ENCODE measurements around the gene SGMS2.
"Not testable (repeated sequence)": the region's sequence is repeated elsewhere in the genome, so short reads cannot be mapped to it uniquely, and the experiment has no call there.

The SGMS2 gene

DNA sequence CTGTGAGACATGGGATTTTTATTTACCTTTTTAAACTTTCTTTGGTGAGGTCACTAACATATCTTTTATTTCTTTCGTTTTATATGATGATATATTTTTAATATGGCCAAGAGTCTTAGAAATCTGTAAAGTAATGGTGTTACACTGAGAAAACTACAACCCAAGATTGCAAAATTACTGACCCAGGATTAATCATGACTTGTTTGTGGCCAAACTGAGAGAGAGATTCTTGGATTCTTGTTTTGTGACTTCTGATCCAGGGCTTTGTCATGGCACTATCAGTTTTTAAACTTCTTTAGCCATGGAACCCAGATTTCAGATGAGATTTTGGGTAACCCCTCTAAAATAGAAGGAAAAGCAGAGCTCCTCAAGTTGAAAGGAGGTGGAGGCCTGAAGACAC, 42.0 kb downstream of the SGMS2 start:
- no peak for DNase-seq (ENCODE audit: low read depth in 3 of 3)

DNA sequence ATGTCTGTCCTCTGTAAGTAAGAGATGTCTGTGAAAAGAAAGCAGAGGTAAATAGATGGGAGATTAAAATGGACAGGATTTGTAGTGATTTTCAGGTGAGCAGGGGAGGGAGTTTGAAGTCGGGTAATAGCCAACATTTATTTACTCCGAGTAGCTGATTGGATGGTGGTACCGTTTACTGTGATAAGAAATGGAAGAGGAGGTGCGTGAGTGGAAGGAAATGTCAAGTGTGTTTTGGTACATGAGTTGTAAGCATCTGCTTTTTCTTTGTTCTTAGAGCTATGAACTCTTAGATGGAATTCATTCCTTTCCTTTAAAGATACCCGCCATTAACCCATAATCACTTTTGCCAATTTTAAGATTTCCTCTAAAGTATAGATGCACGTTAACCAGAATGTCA, 45.5 kb downstream of the SGMS2 start:
- no peak for DNase-seq (ENCODE audit: low read depth in 3 of 3)

DNA sequence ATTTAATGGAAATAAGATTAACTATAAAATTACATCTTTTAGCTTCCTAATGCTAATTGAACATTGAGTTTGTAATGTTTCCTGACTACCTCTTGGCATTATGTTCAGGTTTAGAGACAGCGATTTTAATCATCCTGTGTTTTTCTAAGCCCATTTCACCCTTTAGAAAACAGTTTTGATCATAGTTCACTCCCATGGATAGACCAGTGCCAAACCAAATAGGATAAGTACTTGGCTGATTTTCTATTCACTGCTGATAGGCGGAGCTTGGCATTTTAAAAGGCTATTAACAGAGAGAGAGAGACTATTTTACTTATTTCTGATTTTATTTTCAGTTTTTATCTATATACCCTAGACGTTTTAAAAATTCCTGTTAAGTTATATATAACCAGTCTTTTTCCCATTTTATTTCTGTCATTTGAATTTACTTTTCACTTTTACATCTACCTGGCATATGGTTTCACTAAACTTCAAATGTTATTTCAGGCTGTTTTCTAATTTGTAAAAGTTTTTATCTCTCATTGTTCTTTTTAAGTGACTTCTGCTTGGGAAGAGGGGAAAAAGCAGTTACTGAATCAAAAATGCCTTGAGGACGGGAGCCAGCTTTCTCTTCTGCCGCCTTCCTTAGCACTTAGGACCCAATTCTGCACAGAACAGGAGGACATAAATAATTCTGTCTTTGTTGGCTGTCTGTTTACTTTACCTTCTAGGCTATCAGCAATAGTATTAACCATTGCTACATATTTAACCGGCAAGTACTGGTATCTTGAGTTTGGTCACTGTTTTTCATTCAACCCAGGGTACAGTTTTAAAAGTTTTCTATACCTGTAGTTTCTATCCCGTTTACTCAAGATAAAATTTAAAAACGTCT, 46.4 kb downstream of the SGMS2 start:
- DNase-seq (ENCODE audit: low read depth in 3 of 3), result no peak

DNA sequence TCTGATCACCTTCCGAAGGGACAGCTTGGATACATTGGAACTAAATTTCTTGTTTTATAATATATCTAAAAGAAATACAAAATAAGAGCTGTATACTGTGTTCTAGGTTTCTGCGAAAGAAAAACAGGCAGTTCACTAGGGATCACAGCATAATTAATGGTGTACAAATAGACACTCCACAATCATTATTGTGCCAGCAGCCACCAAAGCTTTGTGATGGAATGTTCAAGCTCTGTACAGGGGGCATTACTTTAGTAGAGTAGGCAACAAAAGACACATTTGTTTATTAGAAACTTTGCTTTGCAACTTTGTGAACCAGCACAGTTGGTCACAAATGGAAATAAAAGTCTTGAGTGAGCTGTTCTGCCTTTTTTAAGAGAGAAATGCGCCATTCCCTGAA, 49.3 kb downstream of the SGMS2 start:
- DNase-seq (ENCODE audit: low read depth in 3 of 3), result no peak

DNA sequence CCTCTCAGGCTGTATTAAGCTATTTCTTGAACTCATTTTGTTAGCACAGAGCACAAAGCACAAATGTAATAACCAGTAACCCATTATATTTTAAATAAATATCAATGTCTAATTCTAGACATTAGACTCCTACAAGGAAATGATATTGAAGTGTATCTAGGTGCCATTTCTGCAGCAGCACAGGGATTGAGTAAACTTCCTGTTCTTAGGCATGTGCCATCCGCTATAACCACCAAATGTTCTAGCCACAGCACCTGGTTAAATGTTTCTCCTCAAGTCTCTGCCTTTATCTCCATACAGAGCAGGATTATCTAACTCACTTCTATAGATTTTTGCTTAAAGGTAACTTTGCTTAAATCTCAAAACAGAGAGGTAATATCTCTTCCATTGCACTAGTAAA, 51.4 kb downstream of the SGMS2 start:
- DNase-seq (ENCODE audit: low read depth in 3 of 3), result no peak

DNA sequence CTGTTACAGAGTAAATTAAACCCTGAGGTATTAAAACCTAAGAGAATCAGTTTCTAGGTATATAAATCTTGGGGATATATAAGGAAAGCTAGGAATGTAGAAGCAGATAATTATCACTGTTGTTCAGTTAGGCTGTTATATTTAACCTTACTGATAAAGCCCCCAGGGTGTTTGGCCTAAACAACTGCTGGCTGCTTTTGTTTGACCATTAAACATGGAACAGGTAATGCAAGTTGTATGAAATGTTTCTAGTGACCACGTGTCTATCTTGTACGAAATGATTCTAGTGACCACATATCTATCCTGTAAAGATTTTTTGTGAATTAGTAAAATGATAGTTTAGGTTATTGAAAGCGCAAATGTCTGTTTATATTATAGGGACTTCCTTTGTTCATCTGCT, 52.6 kb downstream of the SGMS2 start:
- no peak for DNase-seq (ENCODE audit: low read depth in 3 of 3)

DNA sequence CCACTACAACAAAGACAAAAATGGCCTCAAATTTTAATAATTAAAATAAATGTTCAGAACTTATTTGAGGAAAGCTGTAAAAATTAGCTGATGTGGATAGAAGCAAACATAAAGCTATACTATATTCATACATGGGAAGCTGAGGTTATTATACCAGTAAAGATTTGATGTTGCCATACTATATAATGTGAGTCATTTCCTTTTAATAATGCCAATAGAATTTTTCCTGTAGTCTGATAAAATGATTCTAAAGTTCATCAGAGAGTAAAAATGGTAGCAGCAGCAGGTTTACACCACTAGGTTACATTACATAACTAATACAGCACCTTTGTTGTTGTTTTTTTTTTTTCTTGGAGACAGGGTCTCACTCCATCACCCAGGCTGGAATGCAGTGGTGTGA, 61.1 kb downstream of the SGMS2 start:
- DNase-seq (ENCODE audit: low read depth in 3 of 3), result no peak

DNA sequence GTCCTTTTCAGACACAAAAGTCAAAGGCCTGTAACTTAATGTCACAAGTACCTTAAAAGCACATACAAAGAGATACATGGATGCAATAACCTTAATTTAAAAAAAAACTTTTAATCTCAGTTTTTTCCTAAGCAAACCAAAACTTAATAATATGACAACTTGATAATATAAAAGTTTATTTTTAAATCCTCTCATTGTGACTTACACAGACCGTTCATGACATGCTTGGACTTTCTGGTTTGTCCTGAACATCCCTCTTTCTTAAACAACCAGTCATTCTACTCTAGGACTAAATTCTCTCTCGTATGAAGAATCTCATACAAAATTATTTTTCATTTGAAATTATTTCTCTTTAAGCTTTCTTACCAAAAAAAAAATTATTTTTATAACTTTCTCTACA, 63.5 kb downstream of the SGMS2 start:
- DNase-seq (ENCODE audit: low read depth in 3 of 3), result no peak

DNA sequence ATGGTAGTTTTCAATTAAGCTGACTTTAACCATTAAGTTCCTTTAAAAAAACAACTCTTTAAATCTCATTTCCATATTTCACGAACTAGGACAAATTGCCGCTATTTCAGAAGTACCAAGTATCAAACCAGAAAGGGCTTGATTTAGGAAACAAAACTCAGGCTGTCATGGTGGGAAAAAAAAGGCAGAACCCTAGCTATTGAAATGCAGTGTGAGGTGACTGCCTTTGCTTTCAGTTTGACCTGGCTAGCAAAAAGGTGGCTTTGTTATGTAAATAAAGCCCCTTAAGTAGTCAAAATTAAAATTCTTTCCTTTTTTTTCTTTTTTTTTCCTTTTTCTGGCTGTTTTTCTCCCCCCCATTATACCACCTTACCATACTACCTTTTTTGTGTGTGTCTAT, 66.0 kb downstream of the SGMS2 start:
- DNase-seq (ENCODE audit: low read depth in 3 of 3), result no peak

DNA sequence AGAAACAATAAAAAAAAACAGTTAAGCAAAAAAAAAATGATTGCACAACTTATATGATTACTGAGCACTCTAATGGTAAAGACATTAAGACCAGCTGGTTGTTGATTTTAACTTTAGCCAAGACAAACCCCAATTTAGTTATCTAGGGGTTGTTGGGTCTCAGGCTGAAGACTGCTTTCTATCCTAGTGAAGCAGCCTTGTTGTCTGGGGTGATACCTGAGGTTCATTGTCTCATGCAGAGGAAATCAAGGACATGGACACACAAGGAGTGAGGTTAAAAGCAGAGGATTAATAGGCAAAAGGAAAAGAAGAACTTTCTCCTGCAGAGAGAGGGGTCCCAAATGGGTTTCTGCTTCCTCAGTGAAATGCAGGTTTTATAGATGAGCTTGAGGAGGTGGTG, 66.6 kb downstream of the SGMS2 start:
- no peak for DNase-seq (ENCODE audit: low read depth in 3 of 3)

DNA sequence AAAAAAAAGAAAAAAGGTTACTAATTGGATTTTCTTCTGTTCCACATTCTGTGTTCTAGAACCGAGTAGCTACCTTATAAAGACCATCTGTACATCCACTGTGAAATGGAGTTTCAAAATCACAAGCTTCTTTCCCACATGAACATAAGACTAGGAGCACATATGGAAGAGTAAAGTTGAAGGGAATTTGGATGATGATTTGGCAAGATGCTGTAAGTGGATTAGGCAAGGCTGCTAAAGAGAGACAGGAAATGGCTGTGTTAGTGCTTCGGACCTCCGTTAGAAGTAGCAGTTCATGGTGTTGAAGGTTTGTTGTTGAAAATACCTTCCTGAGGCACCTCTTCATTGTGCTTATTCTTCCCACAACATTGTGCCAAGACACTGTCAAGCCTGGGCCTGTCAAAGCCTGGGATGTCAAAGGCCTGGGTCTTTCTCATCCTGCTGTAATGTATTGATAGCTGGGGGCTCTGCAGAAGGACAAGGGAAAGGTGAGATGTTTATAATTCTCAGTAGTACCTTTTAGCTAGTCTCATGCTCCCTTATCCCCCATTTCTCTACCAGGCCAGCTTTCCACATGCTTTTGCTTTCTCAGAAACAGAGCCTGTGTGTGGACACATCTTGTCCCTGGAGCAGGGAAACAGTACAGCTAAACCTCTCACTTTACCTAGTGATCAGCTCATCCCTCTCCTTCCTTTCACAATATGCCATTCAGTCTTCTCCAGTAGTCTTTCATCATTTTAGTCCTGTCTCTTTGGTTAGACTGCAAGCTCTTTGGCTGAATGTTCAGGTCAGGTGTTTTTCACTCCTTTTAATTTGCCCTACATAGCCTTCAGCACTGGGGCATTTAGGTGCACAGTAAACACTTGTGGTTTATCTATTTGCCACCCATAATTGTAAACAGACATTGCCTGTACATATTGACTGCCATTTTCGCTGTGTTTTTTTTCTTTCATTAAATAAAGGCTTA, 68.7 kb downstream of the SGMS2 start:
- DNase-seq (ENCODE audit: low read depth in 3 of 3), result no peak

DNA sequence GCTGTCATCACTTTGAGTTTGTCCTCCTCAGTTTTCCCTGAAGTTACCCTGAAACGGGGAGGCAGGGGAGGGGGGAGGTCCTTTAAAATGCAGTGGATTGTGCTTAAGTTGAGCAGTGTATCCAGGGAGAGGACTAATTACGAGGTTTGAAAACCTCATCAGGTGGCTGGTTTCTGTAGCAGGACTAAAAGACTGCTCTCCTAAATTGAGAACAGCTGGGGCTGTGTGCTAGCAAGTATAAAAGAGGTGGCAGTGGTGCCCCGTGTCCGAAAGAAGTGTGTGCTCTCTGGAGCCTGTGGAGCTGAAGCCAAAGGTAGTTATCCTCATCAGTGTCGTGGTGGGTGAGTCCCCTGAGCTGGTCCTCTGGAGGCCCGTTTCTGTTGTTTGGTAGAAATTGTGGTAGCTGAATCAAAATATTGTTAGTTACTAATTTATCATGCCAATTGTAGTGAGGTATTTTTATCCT, 69.4 kb downstream of the SGMS2 start:
- no peak for DNase-seq (ENCODE audit: low read depth in 3 of 3)

DNA sequence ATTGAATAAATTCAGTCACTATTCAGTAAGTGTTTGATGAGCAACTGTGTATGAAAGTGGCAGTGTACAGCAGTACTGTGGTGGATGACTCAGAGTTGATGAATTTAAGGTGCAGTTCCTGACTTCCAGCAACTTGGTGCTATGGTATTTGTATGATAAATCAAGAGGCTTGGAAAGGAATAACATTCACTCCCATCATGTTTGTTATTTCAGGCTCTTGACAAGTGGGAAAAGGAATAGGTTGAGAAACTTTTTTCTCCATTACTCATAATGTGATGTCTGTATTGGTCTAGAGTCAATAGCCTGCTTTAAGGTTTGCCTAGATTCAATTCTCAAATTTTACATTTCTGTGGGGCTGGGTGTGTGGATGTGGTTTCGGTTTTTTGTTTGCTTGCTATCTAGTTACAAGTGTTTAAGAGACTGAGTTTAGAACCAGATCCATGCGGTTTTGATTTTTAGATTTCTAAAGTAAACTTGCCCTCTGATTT, 71.5 kb downstream of the SGMS2 start:
- DNase-seq (ENCODE audit: low read depth in 3 of 3), result no peak

DNA sequence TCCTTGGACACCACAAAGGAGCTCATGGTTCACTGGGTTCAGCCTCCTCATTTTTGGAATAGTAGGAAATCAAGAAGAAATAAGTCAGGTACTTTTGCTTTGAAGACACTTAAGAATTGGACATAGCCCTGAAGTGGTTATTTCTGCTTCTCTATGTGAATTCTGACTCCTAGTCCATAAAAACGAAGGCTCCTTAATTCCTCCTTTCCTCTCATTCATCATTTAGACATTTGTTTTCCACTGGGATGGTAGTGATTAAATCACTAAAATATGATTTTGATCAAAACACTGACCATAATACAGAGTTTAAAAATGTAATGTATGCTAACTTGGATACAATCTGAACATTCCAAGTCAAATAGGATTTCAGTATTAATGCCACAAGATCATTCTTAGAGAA, 71.9 kb downstream of the SGMS2 start:
- DNase-seq (ENCODE audit: low read depth in 3 of 3), result no peak

DNA sequence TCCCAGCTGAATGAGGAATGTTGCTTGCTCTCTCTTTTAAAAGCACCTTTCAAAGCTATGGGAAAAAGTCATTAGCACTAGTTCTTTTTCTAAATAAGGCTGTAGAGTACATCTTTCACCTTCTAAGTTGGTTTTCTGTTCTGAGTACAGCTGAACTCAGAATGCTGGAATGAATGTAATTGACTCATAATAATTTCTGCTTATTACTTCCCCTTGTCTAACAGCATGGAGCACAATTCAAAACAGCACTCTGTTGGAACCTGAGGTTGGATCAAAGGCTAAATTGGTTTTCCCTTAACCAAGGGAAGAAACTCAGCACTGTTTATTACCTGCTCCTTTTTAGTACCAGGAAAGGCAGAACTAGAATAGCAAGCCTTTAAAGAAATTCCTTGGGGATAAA, 73.1 kb downstream of the SGMS2 start:
- no peak for DNase-seq (ENCODE audit: low read depth in 3 of 3)

DNA sequence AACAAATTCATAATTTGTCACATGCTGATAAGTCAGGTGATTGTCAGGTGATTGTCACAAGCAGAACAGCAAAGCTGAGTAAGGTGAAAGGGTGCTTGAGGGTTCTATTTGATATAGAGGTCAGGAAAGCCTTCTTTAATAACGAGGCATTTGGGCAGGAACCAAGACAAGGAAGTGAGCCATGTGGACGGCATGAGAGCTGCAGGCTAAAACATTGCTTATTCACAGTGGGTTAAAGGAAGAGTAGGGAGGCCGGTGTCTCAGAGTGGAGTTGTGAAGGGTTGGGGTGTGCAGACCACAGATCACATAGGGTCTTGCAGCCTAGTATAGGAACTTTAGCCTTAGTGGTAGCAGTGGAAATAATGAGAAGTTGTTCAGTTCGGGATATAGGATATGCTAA, 75.3 kb downstream of the SGMS2 start:
- DNase-seq (ENCODE audit: low read depth in 3 of 3), result no peak

DNA sequence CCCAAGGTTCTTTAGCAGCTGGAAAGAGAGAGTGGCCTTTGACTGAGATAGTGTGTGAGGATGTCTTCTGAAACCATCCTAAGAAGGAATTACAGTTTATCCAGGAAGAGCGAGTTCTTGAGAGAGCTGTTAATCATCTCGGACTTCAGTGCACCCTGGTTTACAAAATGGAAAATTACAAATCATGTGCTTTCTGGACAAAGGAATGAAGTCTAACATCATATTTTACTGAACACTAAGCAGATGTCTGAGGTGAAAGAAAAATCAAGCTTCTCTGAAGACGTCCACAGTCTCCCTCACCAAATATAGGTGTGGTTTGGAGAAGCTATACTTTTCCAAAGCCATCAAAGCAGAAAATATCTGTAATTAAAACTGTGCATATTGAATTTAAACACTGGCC, 75.8 kb downstream of the SGMS2 start:
- no peak for DNase-seq (ENCODE audit: low read depth in 3 of 3)

DNA sequence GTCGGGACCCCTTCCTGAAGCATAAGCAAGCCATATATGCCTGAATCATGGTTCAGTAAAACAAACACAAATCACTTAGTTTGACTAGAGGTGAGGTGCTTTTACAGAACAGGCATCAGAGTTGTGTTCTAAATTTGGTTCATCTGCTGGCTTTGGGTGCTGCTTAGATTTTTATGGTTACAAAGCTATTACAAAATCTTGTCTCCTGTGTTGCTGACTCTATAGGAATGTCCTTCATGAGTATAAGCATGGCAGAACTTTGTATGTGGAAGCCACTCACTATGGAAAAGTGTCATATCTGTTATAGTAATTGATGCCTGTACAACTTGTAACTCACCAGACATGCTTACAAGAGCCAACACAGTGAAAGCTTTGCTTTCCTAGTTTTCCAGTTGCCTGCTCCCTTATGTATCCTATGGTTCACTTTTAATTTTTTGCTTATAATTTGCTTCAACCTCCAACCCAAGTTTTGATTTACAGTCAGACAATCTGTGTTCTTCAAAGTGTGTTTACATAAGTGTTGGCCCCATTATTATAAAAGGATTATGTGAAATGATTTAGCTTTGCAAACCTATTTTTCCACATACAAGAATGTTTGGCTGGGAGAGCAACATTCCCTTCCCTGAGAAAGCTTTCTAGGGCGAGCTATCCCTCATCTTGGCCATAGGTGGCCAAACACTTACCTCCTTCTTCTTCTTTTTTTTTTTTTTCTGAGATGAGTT, 76.6 kb downstream of the SGMS2 start:
- DNase-seq (ENCODE audit: low read depth in 3 of 3), result no peak

DNA sequence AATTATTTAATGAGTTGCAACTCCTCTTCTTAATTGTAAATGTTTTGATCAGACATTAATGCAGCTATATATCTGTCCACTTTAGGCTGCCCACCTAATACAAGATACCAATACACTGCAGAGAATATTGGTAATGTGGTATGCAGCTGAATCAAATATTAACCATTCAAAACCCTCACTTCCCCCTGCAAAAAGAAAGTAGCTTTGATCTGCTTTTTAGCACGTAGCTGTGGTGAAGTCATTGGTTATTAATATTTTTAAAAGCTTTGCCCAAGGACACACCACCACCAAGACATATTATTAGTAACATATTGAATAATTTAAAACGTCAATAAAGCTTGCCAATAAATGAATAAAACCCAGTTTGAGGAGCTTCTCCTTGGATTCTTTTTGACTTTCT, 78.0 kb downstream of the SGMS2 start:
- no peak for DNase-seq (ENCODE audit: low read depth in 3 of 3)

DNA sequence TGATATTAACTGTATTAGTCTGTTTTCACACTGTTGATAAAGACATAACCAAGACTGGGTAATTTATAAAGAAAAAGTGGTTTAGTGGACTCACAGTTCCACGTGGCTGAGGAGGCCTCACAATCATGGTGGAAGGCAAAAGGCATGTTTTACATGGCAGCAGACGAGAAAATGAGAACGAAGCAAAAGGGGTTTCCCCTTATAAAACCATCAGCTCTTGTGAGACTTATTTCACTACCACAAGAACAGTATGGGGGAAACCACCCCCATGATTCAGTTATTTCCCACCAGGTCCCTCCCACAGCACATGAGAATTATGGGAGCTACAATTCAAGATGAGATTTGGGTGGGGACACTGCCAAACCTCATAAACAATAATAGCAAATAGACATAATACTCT, 80.3 kb downstream of the SGMS2 start:
- DNase-seq (ENCODE audit: low read depth in 3 of 3), result not testable (repeated sequence)

DNA sequence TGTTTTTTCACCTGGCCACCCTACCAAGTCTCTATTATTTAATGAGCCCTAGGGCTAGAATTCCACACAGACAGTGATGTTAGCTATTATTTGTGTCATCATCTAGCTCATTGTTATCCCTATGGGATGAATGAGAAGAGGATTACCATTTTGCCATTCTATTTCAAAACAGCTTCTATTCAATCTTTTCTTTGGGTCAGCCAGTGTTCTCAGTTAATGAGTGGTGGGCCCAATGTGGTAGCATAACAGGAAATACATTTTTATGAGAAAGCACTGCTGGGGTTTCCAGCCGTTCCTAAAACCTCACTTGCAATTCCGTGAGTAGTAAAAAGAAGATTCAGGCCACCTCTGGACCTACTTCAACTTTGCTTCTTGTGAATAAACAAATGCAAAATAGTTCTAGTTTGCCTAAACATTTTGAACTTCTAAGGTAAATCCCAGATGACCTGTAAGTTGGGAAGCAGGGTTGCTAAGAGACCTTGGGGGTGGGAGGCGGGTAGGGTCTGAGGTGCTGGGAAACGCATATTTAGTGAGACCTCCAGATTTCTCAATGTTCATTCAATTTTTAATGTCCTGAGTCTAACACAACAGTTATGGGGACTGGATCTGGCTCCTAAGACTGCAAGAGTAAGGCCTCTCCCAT, 81.8 kb downstream of the SGMS2 start:
- DNase-seq (ENCODE audit: low read depth in 3 of 3), result no peak

All from stimulated activated CD4-positive, alpha-beta T cell treated with anti-CD3 and anti-CD28 coated beads, TNF-alpha, amount 100 ng/mL, for 4 hours (primary cell).